Endothelial cell of umbilical vein (primary cell): ENCODE measurements around the gene NBL1. TPM values are rescaled to one million over a fixed set of nuclear protein-coding genes. Genes with fewer than 3 reads are reported as not detected.

Source experiments
- BruUV-seq: library from RNA; stranded (reverse); fragments of 400-500 nt; replicated peaks from 2 replicates; lab custom pipeline; 2021; lab: Mats Ljungman, UMichigan
- CTCF ChIA-PET: fragments of 300-600, 350-600 bp; sonication (Branson Sonifier 250); formaldehyde crosslinking; loops from one replicate; lab custom pipeline; 2021; ENCODE audit warnings: antibody characterized with exemption, inconsistent platforms; lab: Charles Lee
- POLR2A ChIA-PET: fragments of 300-600, 350-600 bp; sonication (Branson Sonifier 250); formaldehyde crosslinking; loops from one replicate; lab custom pipeline; 2021; ENCODE audit warnings: antibody characterized with exemption, inconsistent platforms; lab: Charles Lee
- DNase-seq: peaks from one replicate; pipeline ENCODE4 v3.0.0-alpha.2; 2011; ENCODE audit warnings: low read depth, low spot score
- FAIRE-seq: peaks from 2 replicates; lab custom pipeline; 2011; peaks lifted over from hg19 to GRCh38; lab: Jason Lieb, UNC
- H2AFZ ChIP-seq: 2 replicates; pipeline ENCODE4 v1.6.0; 2012; ENCODE audit warnings: low read depth, low read length, control low read depth, inconsistent platforms
- H3K27ac ChIP-seq: 2 replicates; pipeline ENCODE4 v1.5.1; 2011; ENCODE audit warnings: low read depth, mild to moderate bottlenecking, control low read depth, low read length, moderate library complexity; ENCODE audit not compliant: insufficient read depth
- H3K27me3 ChIP-seq, 2 experiments: 2 replicates each; pipeline versions ENCODE4 v1.6.0 to v1.6.1; 2011; ENCODE audit warnings: low read length in 2 of 2, mixed read lengths in 1 of 2; ENCODE audit not compliant: control insufficient read depth in 2 of 2, insufficient read depth in 2 of 2
- H3K36me3 ChIP-seq, 2 experiments: 2 replicates in 1 of 2; 3 replicates in 1 of 2; pipeline ENCODE4 v1.5.1; 2011; ENCODE audit warnings: low read length in 2 of 2, mild to moderate bottlenecking in 1 of 2, moderate library complexity in 1 of 2; ENCODE audit not compliant: control insufficient read depth in 2 of 2, insufficient read depth in 2 of 2; ENCODE audit errors: extremely low read depth in 1 of 2
- H3K4me1 ChIP-seq: 3 replicates; pipeline ENCODE4 v1.5.1; 2011; ENCODE audit warnings: mild to moderate bottlenecking, low read length; ENCODE audit not compliant: control insufficient read depth, insufficient read depth; ENCODE audit errors: extremely low read depth
- H3K4me2 ChIP-seq: 2 replicates; pipeline ENCODE4 v1.6.1; 2011; ENCODE audit warnings: low read length, control low read depth, mixed read lengths; ENCODE audit not compliant: insufficient read depth
- H3K4me3 ChIP-seq, 3 experiments: fragments of 200-600 bp in 1 of 3; sonication (generic), shearing (Covaris generic) in 1 of 3; replicated peaks in 1 of 3; 2 replicates each; pipeline ENCODE4 v1.5.1; 2011 to 2016; ENCODE audit warnings: control low read depth in 3 of 3, low read length in 3 of 3, mild to moderate bottlenecking in 2 of 3, inconsistent platforms in 1 of 3, low read depth in 1 of 3, moderate library complexity in 1 of 3; ENCODE audit not compliant: insufficient read depth in 1 of 3
- H3K79me2 ChIP-seq: 2 replicates; pipeline ENCODE4 v1.6.0; 2012; ENCODE audit warnings: low read length, inconsistent platforms; ENCODE audit not compliant: control insufficient read depth, insufficient read depth
- H3K9ac ChIP-seq: replicated peaks from 2 replicates; pipeline ENCODE3; 2011; ENCODE audit warnings: low read length, control low read depth; ENCODE audit not compliant: insufficient read depth; ENCODE audit errors: extremely low read depth
- H3K9me1 ChIP-seq: replicated peaks from 3 replicates; pipeline ENCODE4 v1.6.0; 2011; ENCODE audit warnings: mild to moderate bottlenecking, low read length; ENCODE audit not compliant: control insufficient read depth, insufficient read depth; ENCODE audit errors: extremely low read depth
- H3K9me3 ChIP-seq: replicated peaks from 2 replicates; pipeline ENCODE4 v1.5.1; 2012; ENCODE audit warnings: low read length, inconsistent platforms; ENCODE audit not compliant: control insufficient read depth, insufficient read depth
- H4K20me1 ChIP-seq: replicated peaks from 2 replicates; pipeline ENCODE3; 2011; ENCODE audit warnings: mild to moderate bottlenecking, low read length; ENCODE audit not compliant: control insufficient read depth, insufficient read depth; ENCODE audit errors: extremely low read depth
- CTCF ChIP-seq, 2 donors: IDR thresholded peaks; 1 replicate in 1 of 2; 2 replicates in 1 of 2; pipeline ENCODE4 v1.5.1; 2011; ENCODE audit warnings: low read length in 2 of 2, mild to moderate bottlenecking in 2 of 2, moderate library complexity in 2 of 2, control low read depth in 1 of 2, inconsistent platforms in 1 of 2, low read depth in 1 of 2; ENCODE audit not compliant: insufficient read depth in 1 of 2; ENCODE audit errors: extremely low read depth in 1 of 2
- EZH2 ChIP-seq: IDR thresholded peaks from 2 replicates; pipeline ENCODE4 v1.6.1; 2012; ENCODE audit warnings: borderline replicate concordance, low read depth, mild to moderate bottlenecking, moderate library complexity, low read length, inconsistent platforms; ENCODE audit not compliant: severe bottlenecking
- FOS ChIP-seq: IDR thresholded peaks from 2 replicates; pipeline ENCODE4 v1.6.1; 2011; ENCODE audit warnings: mild to moderate bottlenecking, low read length, moderate library complexity, borderline replicate concordance; ENCODE audit not compliant: insufficient read depth
- MAX ChIP-seq: IDR thresholded peaks from 2 replicates; pipeline ENCODE4 v1.6.1; 2011; ENCODE audit not compliant: insufficient read depth, insufficient read length
- MYC ChIP-seq: IDR thresholded peaks from one replicate; pipeline ENCODE4 v1.6.1; 2011; ENCODE audit warnings: mild to moderate bottlenecking, low read depth, low read length
- POLR2AphosphoS5 ChIP-seq: IDR thresholded peaks from 2 replicates; pipeline ENCODE4 v1.6.1; 2012; ENCODE audit warnings: low read depth, mild to moderate bottlenecking, control low read depth, low read length, moderate library complexity; ENCODE audit not compliant: insufficient read depth
- dilution Hi-C: fragments of 300-500 bp; cut with MboI; formaldehyde crosslinking; loops from one replicate; pipeline ENCODE4 v1.15.0; 2019; ENCODE audit warnings: low sequenced_read_pairs; ENCODE audit not compliant: extremely low pct_ligation_motif_present
- intact Hi-C: fragments of 100-400 bp; cut with micrococcal nuclease; formaldehyde crosslinking; loops from one replicate; pipeline ENCODE4 v1.10.0; 2022
- polyA plus RNA-seq, 4 experiments: library from polyadenylated mRNA; depleted of rRNA in 3 of 4; stranded (reverse) in 3 of 4; unstranded in 1 of 4; fragments of >200 nt; gene quantifications; 2 replicates each; pipeline versions ENCODE4 v1.2.1 to v1.2.3, GENCODE V29; 2011 to 2012; ENCODE audit warnings: missing spikeins in 1 of 4
- total RNA-seq: library from RNA; stranded (reverse); gene quantifications from 2 replicates; pipeline ENCODE4 v1.2.3, GENCODE V29; 2021

The NBL1 gene
- total and polyA plus RNA-seq, 2 donors (not counting 3 experiments of a cell fraction or from before 2014, with no cell fraction given) = 36.2 to 40.5 TPM

- no peak for FAIRE-seq
- POLR2A ChIA-PET = no interaction called here
- H3K9ac ChIP-seq = no peak overlapping the region
- H3K27me3 ChIP-seq = no peaks in the 10 kb centered on the region
- no TSS peak for BruUV-seq
- dilution Hi-C loops (no loop called here), intact Hi-C loops (no loop called here)
- no peak overlapping the region for H3K27ac ChIP-seq
- H3K9me1 ChIP-seq = no peaks in the 10 kb centered on the region
- CTCF ChIA-PET = no interaction called here
- peaks cover 35% of the 10 kb centered on the region for H3K79me2 ChIP-seq
- H3K4me1 ChIP-seq = no peaks in the 10 kb centered on the region
- H3K9me3 ChIP-seq = no peaks in the 10 kb centered on the region
- H3K4me2 ChIP-seq = no peak overlapping the region
- DNase-seq = no peak
- H3K4me3 ChIP-seq = no peak overlapping the region
- no peaks in the 10 kb centered on the region for H4K20me1 ChIP-seq
- H3K36me3 ChIP-seq = peaks cover 3 to 4% of the 10 kb centered on the region in 2 experiments
- no peak overlapping the region for H2AFZ ChIP-seq
- TF ChIP-seq MYC = no peak
- no peak for TF ChIP-seq CTCF (IDR thresholded peaks at IDR 0.05; ENCODE audit: extremely low read depth in 1 of 2, insufficient read depth in 1 of 2, low read depth in 1 of 2, low read length in 2 of 2)
- TF ChIP-seq POLR2AphosphoS5 = no peak
- no peak for TF ChIP-seq MAX
- no peak for TF ChIP-seq FOS
- no peak for TF ChIP-seq EZH2
These were observed 31.6 kb upstream of the NBL1 start for GRCh38 chr1:19612530-19612929.
